ENCODE measurements around the gene KIF16B.
"Not testable (repeated sequence)": the region's sequence is repeated elsewhere in the genome, so short reads cannot be mapped to it uniquely, and the experiment has no call there.

KIF16B gene

GRCh38 chr20:16271450-16271849 lies 301.8 kb downstream of the KIF16B start:
- Histone ChIP-seq H3K36me3 (ENCODE audit: control insufficient read depth, insufficient read depth, low read length) (no peaks in the 10 kb centered on the region), H3K4me3 (ENCODE audit: low read length) (no peak overlapping the region), H3K4me1 (ENCODE audit: control insufficient read depth, insufficient read depth, low read length) (no peaks in the 10 kb centered on the region), H3K27ac (ENCODE audit: low read length) (no peak overlapping the region), H3K27me3 (ENCODE audit: control insufficient read depth, insufficient read depth, low read length) (no peaks in the 10 kb centered on the region), H3K9me3 (ENCODE audit: control insufficient read depth, insufficient read depth, low read length) (no peaks in the 10 kb centered on the region)
- WGBS (ENCODE audit: insufficient coverage, insufficient read length), result no CpG with 5 or more reads among the region's 1 CpG
- DNase-seq (ENCODE audit: low read depth, low spot score), result no peak

- whole genome bisulfite sequencing (ENCODE audit: insufficient coverage, insufficient read length), result no CpG with 5 or more reads among the region's 4 CpGs
Observed at GRCh38 chr20:16270989-16271388, 302.3 kb downstream of the KIF16B start.

GRCh38 chr20:16270314-16270931 lies 302.8 kb downstream of the KIF16B start:
- Histone ChIP-seq H3K9me3 (ENCODE audit: control insufficient read depth, insufficient read depth, low read length) (no peaks in the 10 kb centered on the region), H3K4me3 (ENCODE audit: low read length) (no peak overlapping the region), H3K27ac (ENCODE audit: low read length) (no peak overlapping the region), H3K27me3 (ENCODE audit: control insufficient read depth, insufficient read depth, low read length) (no peaks in the 10 kb centered on the region), H3K36me3 (ENCODE audit: control insufficient read depth, insufficient read depth, low read length) (no peaks in the 10 kb centered on the region), H3K4me1 (ENCODE audit: control insufficient read depth, insufficient read depth, low read length) (no peaks in the 10 kb centered on the region)
- WGBS (ENCODE audit: insufficient coverage, insufficient read length), result no CpG with 5 or more reads among the region's 6 CpGs
- no peak for DNase-seq (ENCODE audit: low read depth, low spot score)

More at GRCh38 chr20:16270989-16271388, 302.3 kb downstream of the KIF16B start:
- Histone ChIP-seq H3K4me3 (ENCODE audit: low read length) (no peak overlapping the region), H3K36me3 (ENCODE audit: control insufficient read depth, insufficient read depth, low read length) (no peaks in the 10 kb centered on the region), H3K4me1 (ENCODE audit: control insufficient read depth, insufficient read depth, low read length) (no peaks in the 10 kb centered on the region), H3K27ac (ENCODE audit: low read length) (no peak overlapping the region), H3K9me3 (ENCODE audit: control insufficient read depth, insufficient read depth, low read length) (no peaks in the 10 kb centered on the region), H3K27me3 (ENCODE audit: control insufficient read depth, insufficient read depth, low read length) (no peaks in the 10 kb centered on the region)
- no peak for DNase-seq (ENCODE audit: low read depth, low spot score)

GRCh38 chr20:16267526-16267925 lies 305.7 kb downstream of the KIF16B start:
- no peak for DNase-seq (ENCODE audit: low read depth, low spot score)
- Histone ChIP-seq H3K27ac (ENCODE audit: low read length) (no peak overlapping the region), H3K4me3 (ENCODE audit: low read length) (no peak overlapping the region), H3K9me3 (ENCODE audit: control insufficient read depth, insufficient read depth, low read length) (no peaks in the 10 kb centered on the region), H3K27me3 (ENCODE audit: control insufficient read depth, insufficient read depth, low read length) (no peaks in the 10 kb centered on the region), H3K36me3 (ENCODE audit: control insufficient read depth, insufficient read depth, low read length) (no peaks in the 10 kb centered on the region), H3K4me1 (ENCODE audit: control insufficient read depth, insufficient read depth, low read length) (no peaks in the 10 kb centered on the region)
- WGBS (ENCODE audit: insufficient coverage, insufficient read length), result no CpG with 5 or more reads among the region's 4 CpGs

GRCh38 chr20:16265334-16265733 lies 307.9 kb downstream of the KIF16B start:
- Histone ChIP-seq H3K4me3 (ENCODE audit: low read length) (no peak overlapping the region), H3K4me1 (ENCODE audit: control insufficient read depth, insufficient read depth, low read length) (no peaks in the 10 kb centered on the region), H3K9me3 (ENCODE audit: control insufficient read depth, insufficient read depth, low read length) (no peaks in the 10 kb centered on the region), H3K36me3 (ENCODE audit: control insufficient read depth, insufficient read depth, low read length) (no peaks in the 10 kb centered on the region), H3K27me3 (ENCODE audit: control insufficient read depth, insufficient read depth, low read length) (no peaks in the 10 kb centered on the region), H3K27ac (ENCODE audit: low read length) (no peak overlapping the region)
- no CpG with 5 or more reads among the region's 5 CpGs for WGBS (ENCODE audit: insufficient coverage, insufficient read length)
- no peak for DNase-seq (ENCODE audit: low read depth, low spot score)

GRCh38 chr20:16263582-16263981 lies 309.7 kb downstream of the KIF16B start:
- Histone ChIP-seq H3K27ac (ENCODE audit: low read length) (no peak overlapping the region), H3K9me3 (ENCODE audit: control insufficient read depth, insufficient read depth, low read length) (no peaks in the 10 kb centered on the region)

GRCh38 chr20:16262594-16262993 lies 310.7 kb downstream of the KIF16B start:
- Histone ChIP-seq H3K27ac (ENCODE audit: low read length) (no peak overlapping the region), H3K27me3 (ENCODE audit: control insufficient read depth, insufficient read depth, low read length) (no peaks in the 10 kb centered on the region), H3K9me3 (ENCODE audit: control insufficient read depth, insufficient read depth, low read length) (no peaks in the 10 kb centered on the region), H3K36me3 (ENCODE audit: control insufficient read depth, insufficient read depth, low read length) (no peaks in the 10 kb centered on the region), H3K4me1 (ENCODE audit: control insufficient read depth, insufficient read depth, low read length) (no peaks in the 10 kb centered on the region), H3K4me3 (ENCODE audit: low read length) (no peak overlapping the region)
- no CpG with 5 or more reads among the region's 5 CpGs for WGBS (ENCODE audit: insufficient coverage, insufficient read length)
- DNase-seq (ENCODE audit: low read depth, low spot score), result no peak

More at GRCh38 chr20:16263582-16263981, 309.7 kb downstream of the KIF16B start:
- Histone ChIP-seq H3K36me3 (ENCODE audit: control insufficient read depth, insufficient read depth, low read length) (no peaks in the 10 kb centered on the region), H3K4me3 (ENCODE audit: low read length) (no peak overlapping the region), H3K4me1 (ENCODE audit: control insufficient read depth, insufficient read depth, low read length) (no peaks in the 10 kb centered on the region), H3K27me3 (ENCODE audit: control insufficient read depth, insufficient read depth, low read length) (no peaks in the 10 kb centered on the region)
- no CpG with 5 or more reads among the region's 2 CpGs for WGBS (ENCODE audit: insufficient coverage, insufficient read length)
- no peak for DNase-seq (ENCODE audit: low read depth, low spot score)

GRCh38 chr20:16261733-16262273 lies 311.4 kb downstream of the KIF16B start:
- no peaks in the 10 kb centered on the region for H3K4me1 ChIP-seq (ENCODE audit: control insufficient read depth, insufficient read depth, low read length)
- no CpG with 5 or more reads among the region's 2 CpGs for WGBS (ENCODE audit: insufficient coverage, insufficient read length)
- no peaks in the 10 kb centered on the region for H3K36me3 ChIP-seq (ENCODE audit: control insufficient read depth, insufficient read depth, low read length)
- H3K27me3 ChIP-seq (ENCODE audit: control insufficient read depth, insufficient read depth, low read length), result no peaks in the 10 kb centered on the region
- H3K27ac ChIP-seq (ENCODE audit: low read length), result no peak overlapping the region
- H3K9me3 ChIP-seq (ENCODE audit: control insufficient read depth, insufficient read depth, low read length), result no peaks in the 10 kb centered on the region
- no peak for DNase-seq (ENCODE audit: low read depth, low spot score)
- no peak overlapping the region for H3K4me3 ChIP-seq (ENCODE audit: low read length)

GRCh38 chr20:16260911-16261310 lies 312.3 kb downstream of the KIF16B start:
- Histone ChIP-seq H3K27ac (ENCODE audit: low read length) (no peak overlapping the region), H3K36me3 (ENCODE audit: control insufficient read depth, insufficient read depth, low read length) (no peaks in the 10 kb centered on the region), H3K9me3 (ENCODE audit: control insufficient read depth, insufficient read depth, low read length) (no peaks in the 10 kb centered on the region), H3K4me3 (ENCODE audit: low read length) (no peak overlapping the region), H3K27me3 (ENCODE audit: control insufficient read depth, insufficient read depth, low read length) (no peaks in the 10 kb centered on the region), H3K4me1 (ENCODE audit: control insufficient read depth, insufficient read depth, low read length) (no peaks in the 10 kb centered on the region)
- DNase-seq (ENCODE audit: low read depth, low spot score), result no peak
- WGBS (ENCODE audit: insufficient coverage, insufficient read length), result no CpG with 5 or more reads among the region's 7 CpGs

DNA sequence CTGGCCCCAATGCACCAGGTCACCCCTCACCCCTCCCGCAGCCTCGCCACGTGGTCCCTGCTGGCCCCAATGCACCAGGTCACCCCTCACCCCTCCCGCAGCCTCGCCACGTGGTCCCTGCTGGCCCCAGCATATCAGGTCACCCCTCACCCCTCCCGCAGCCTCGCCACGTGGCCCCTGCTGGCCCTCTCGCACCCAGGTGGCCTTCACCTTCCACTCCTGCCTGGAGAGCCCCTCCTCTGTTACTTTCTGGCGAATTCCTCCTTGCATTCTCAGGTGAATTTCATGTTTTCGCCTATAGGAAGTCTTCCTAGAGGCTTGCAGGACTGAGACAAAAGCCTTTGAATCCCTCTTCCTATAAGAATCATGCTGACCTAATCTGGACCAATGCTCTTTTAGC lies 313.1 kb downstream of the KIF16B start:
- no CpG with 5 or more reads among the region's 12 CpGs for WGBS (ENCODE audit: insufficient coverage, insufficient read length)
- H3K4me3 ChIP-seq (ENCODE audit: low read length); H3K27ac ChIP-seq (ENCODE audit: low read length); H3K27me3 ChIP-seq (ENCODE audit: control insufficient read depth, insufficient read depth, low read length); H3K9me3 ChIP-seq (ENCODE audit: control insufficient read depth, insufficient read depth, low read length); H3K4me1 ChIP-seq (ENCODE audit: control insufficient read depth, insufficient read depth, low read length); H3K36me3 ChIP-seq (ENCODE audit: control insufficient read depth, insufficient read depth, low read length); DNase-seq (ENCODE audit: low read depth, low spot score): not testable (repeated sequence)

DNA sequence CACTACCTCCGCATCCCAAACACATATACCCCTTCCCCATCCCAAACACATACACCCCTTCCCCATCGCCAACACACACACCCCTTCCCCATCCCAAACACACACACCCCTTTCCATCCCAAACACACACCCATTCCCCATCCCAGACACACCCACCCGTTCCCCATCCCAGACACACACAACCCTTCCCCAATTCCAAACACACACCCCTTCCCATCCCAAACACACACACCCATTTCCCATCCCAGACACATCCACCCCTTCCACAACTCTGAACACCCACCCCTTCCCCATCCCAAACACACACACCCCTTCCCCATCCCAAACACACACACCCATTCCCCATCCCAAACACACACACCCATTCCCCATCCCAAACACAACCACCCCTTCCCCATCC lies 314.5 kb downstream of the KIF16B start:
- Histone ChIP-seq H3K4me1 (ENCODE audit: control insufficient read depth, insufficient read depth, low read length) (no peaks in the 10 kb centered on the region), H3K36me3 (ENCODE audit: control insufficient read depth, insufficient read depth, low read length) (no peaks in the 10 kb centered on the region), H3K9me3 (ENCODE audit: control insufficient read depth, insufficient read depth, low read length) (no peaks in the 10 kb centered on the region), H3K4me3 (ENCODE audit: low read length) (no peak overlapping the region), H3K27ac (ENCODE audit: low read length) (no peak overlapping the region), H3K27me3 (ENCODE audit: control insufficient read depth, insufficient read depth, low read length) (no peaks in the 10 kb centered on the region)
- 100% methylated on average over 3 of the region's 3 CpGs for WGBS (ENCODE audit: insufficient coverage, insufficient read length)
- no peak for DNase-seq (ENCODE audit: low read depth, low spot score)
